HEK293T (cell line): ENCODE measurements around the gene MATN1.

ENCODE experiments used
- ARNT ChIP-seq: fragments of 450-650 bp; IDR thresholded peaks from 2 replicates; pipeline ENCODE4 v1.6.1; 2017; ENCODE audit warnings: mild to moderate bottlenecking
- CTBP1 ChIP-seq: fragments of 450-650 bp; IDR thresholded peaks from 2 replicates; pipeline ENCODE4 v1.6.1; 2016; ENCODE audit warnings: borderline replicate concordance
- ELF4 ChIP-seq: fragments of 450-650 bp; IDR thresholded peaks from 2 replicates; pipeline ENCODE4 v1.6.1; 2017; ENCODE audit warnings: antibody characterized with exemption
- TARDBP ChIP-seq: fragments of 450-650 bp; IDR thresholded peaks from 2 replicates; pipeline ENCODE4 v1.6.1; 2016

- TF ChIP-seq TARDBP (no peak), CTBP1 (no peak), ELF4 (no peak), ARNT (no peak)
Measured at GRCh38 chr1:30705698-30706097, 17.7 kb downstream of the MATN1 start.
